Stimulated activated effector memory CD8-positive, alpha-beta T cell treated with anti-CD3 and anti-CD28 coated beads, Interleukin-12 subunit alpha, Interleukin-12 subunit beta, amount 100 ng/mL, for 72 hours (primary cell): ENCODE measurements around the gene GNL2.

Experiments
- ATAC-seq: fragments of 150-1000 bp; cut with Tn5 transposase; 2 replicates; pipeline ENCODE4 v1.10.0; 2021
- DNase-seq, 2 donors: peaks; one replicate each; pipeline ENCODE4 v3.0.0; 2021 to 2022; ENCODE audit warnings: low spot score in 2 of 2
- H3K27ac Mint-ChIP-seq: one replicate; pipeline ENCODE4 v1.8.0; 2022; ENCODE audit warnings: mild to moderate bottlenecking, mixed read lengths
- H3K36me3 Mint-ChIP-seq: one replicate; pipeline ENCODE4 v1.8.0; 2022; ENCODE audit warnings: mild to moderate bottlenecking, mixed read lengths
- H3K4me1 Mint-ChIP-seq: one replicate; pipeline ENCODE4 v1.8.0; 2022; ENCODE audit warnings: mixed read lengths
- H3K4me3 Mint-ChIP-seq: one replicate; pipeline ENCODE4 v1.8.0; 2022; ENCODE audit warnings: mild to moderate bottlenecking, mixed read lengths
- H3K9me3 Mint-ChIP-seq: one replicate; pipeline ENCODE4 v1.8.0; 2022; ENCODE audit warnings: mixed read lengths

Gene GNL2

GRCh38 chr1:37621326-37621870, 25.7 kb upstream of the GNL2 start:
- Mint-ChIP-seq H3K27ac (no peak overlapping the region), H3K36me3 (no peaks in the 10 kb centered on the region), H3K4me3 (no peak overlapping the region), H3K4me1 (no peaks in the 10 kb centered on the region), H3K9me3 (no peaks in the 10 kb centered on the region)
- no peak for DNase-seq
- no peak for ATAC-seq

GRCh38 chr1:37620707-37621106, 25.0 kb upstream of the GNL2 start:
- no peaks in the 10 kb centered on the region for H3K4me1 Mint-ChIP-seq
- no peak overlapping the region for H3K27ac Mint-ChIP-seq
- no peaks in the 10 kb centered on the region for H3K9me3 Mint-ChIP-seq
- no peak for ATAC-seq
- H3K36me3 Mint-ChIP-seq, result no peaks in the 10 kb centered on the region
- no peak for DNase-seq
- H3K4me3 Mint-ChIP-seq, result no peak overlapping the region

GRCh38 chr1:37616330-37616729, 20.6 kb upstream of the GNL2 start:
- Mint-ChIP-seq H3K4me1 (no peaks in the 10 kb centered on the region), H3K4me3 (no peak overlapping the region), H3K27ac (no peak overlapping the region), H3K9me3 (no peaks in the 10 kb centered on the region), H3K36me3 (no peaks in the 10 kb centered on the region)
- DNase-seq, result no peak
- no peak for ATAC-seq

GRCh38 chr1:37614105-37614504, 18.4 kb upstream of the GNL2 start:
- DNase-seq (no peak), ATAC-seq (no peak)
- no peaks in the 10 kb centered on the region for H3K9me3 Mint-ChIP-seq
- H3K4me3 Mint-ChIP-seq, result no peak overlapping the region
- H3K27ac Mint-ChIP-seq, result no peak overlapping the region
- H3K36me3 Mint-ChIP-seq, result no peaks in the 10 kb centered on the region
- H3K4me1 Mint-ChIP-seq, result no peaks in the 10 kb centered on the region

- Mint-ChIP-seq H3K27ac (no peak overlapping the region), H3K9me3 (no peaks in the 10 kb centered on the region), H3K4me3 (no peak overlapping the region), H3K4me1 (no peaks in the 10 kb centered on the region), H3K36me3 (no peaks in the 10 kb centered on the region)
- DNase-seq (no peak), ATAC-seq (no peak)
Measured at GRCh38 chr1:37612186-37612585, 16.4 kb upstream of the GNL2 start.

- H3K4me1 Mint-ChIP-seq, result no peaks in the 10 kb centered on the region
- no peak overlapping the region for H3K4me3 Mint-ChIP-seq
- no peak for DNase-seq
- H3K36me3 Mint-ChIP-seq, result no peaks in the 10 kb centered on the region
- no peaks in the 10 kb centered on the region for H3K9me3 Mint-ChIP-seq
- ATAC-seq, result no peak
- no peak overlapping the region for H3K27ac Mint-ChIP-seq
Measured at GRCh38 chr1:37609994-37610393, 14.3 kb upstream of the GNL2 start.

GRCh38 chr1:37609002-37609401, 13.3 kb upstream of the GNL2 start:
- Mint-ChIP-seq H3K9me3 (no peaks in the 10 kb centered on the region), H3K4me1 (no peaks in the 10 kb centered on the region), H3K27ac (no peak overlapping the region), H3K36me3 (no peaks in the 10 kb centered on the region), H3K4me3 (no peak overlapping the region)
- no peak for ATAC-seq
- no peak for DNase-seq

GRCh38 chr1:37606481-37607263, 10.9 kb upstream of the GNL2 start:
- Mint-ChIP-seq H3K4me1 (no peaks in the 10 kb centered on the region), H3K36me3 (no peaks in the 10 kb centered on the region), H3K4me3 (no peak overlapping the region), H3K27ac (no peak overlapping the region), H3K9me3 (no peaks in the 10 kb centered on the region)
- DNase-seq, result no peak
- no peak for ATAC-seq

- Mint-ChIP-seq H3K36me3 (no peaks in the 10 kb centered on the region), H3K4me3 (no peak overlapping the region), H3K9me3 (no peaks in the 10 kb centered on the region), H3K4me1 (no peaks in the 10 kb centered on the region), H3K27ac (no peak overlapping the region)
- no peak for DNase-seq
- no peak for ATAC-seq
Measured at GRCh38 chr1:37605806-37606474, 10.2 kb upstream of the GNL2 start.

- Mint-ChIP-seq H3K9me3 (no peaks in the 10 kb centered on the region), H3K27ac (no peak overlapping the region)
Measured at GRCh38 chr1:37605061-37605650, 9.4 kb upstream of the GNL2 start.

GRCh38 chr1:37602750-37603694, 7.3 kb upstream of the GNL2 start:
- Mint-ChIP-seq H3K4me1 (no peaks in the 10 kb centered on the region), H3K36me3 (no peaks in the 10 kb centered on the region), H3K27ac (no peak overlapping the region), H3K9me3 (no peaks in the 10 kb centered on the region), H3K4me3 (no peak overlapping the region)
- DNase-seq (no peak), ATAC-seq (peak; percentile 55)

More at GRCh38 chr1:37605061-37605650, 9.4 kb upstream of the GNL2 start:
- Mint-ChIP-seq H3K4me1 (no peaks in the 10 kb centered on the region), H3K36me3 (no peaks in the 10 kb centered on the region), H3K4me3 (no peak overlapping the region)
- ATAC-seq (no peak), DNase-seq (no peak)

- DNase-seq (no peak), ATAC-seq (no peak)
- Mint-ChIP-seq H3K9me3 (no peaks in the 10 kb centered on the region), H3K4me3 (no peak overlapping the region), H3K36me3 (no peaks in the 10 kb centered on the region), H3K27ac (no peak overlapping the region), H3K4me1 (peaks cover 4% of the 10 kb centered on the region)
Measured at GRCh38 chr1:37601441-37601840, 5.7 kb upstream of the GNL2 start.

- peaks cover 10% of the 10 kb centered on the region for H3K36me3 Mint-ChIP-seq
- no peak overlapping the region for H3K27ac Mint-ChIP-seq
- peaks cover 17% of the 10 kb centered on the region for H3K4me1 Mint-ChIP-seq
- H3K4me3 Mint-ChIP-seq, result no peak overlapping the region
- ATAC-seq (no peak), DNase-seq (no peak)
- no peaks in the 10 kb centered on the region for H3K9me3 Mint-ChIP-seq
Measured at GRCh38 chr1:37599940-37600339, 4.2 kb upstream of the GNL2 start.

GRCh38 chr1:37596182-37596667, 488 bp upstream of the GNL2 start:
- peaks cover 38% of the 10 kb centered on the region for H3K36me3 Mint-ChIP-seq
- H3K9me3 Mint-ChIP-seq, result no peaks in the 10 kb centered on the region
- ATAC-seq (peak; percentile 9), DNase-seq (no peak)
- H3K4me1 Mint-ChIP-seq, result peaks cover 22% of the 10 kb centered on the region
- peak overlapping the region; percentile 99 for H3K27ac Mint-ChIP-seq
- H3K4me3 Mint-ChIP-seq, result peak overlapping the region; percentile 99

- Mint-ChIP-seq H3K9me3 (no peaks in the 10 kb centered on the region), H3K4me1 (peaks cover 22% of the 10 kb centered on the region), H3K27ac (no peak overlapping the region), H3K36me3 (peaks cover 63% of the 10 kb centered on the region), H3K4me3 (peak overlapping the region; percentile 99)
- ATAC-seq, result no peak
- no peak for DNase-seq
Measured at GRCh38 chr1:37593726-37594125, 2.0 kb downstream of the GNL2 start.
